Measurements from ENCODE around the gene MOGAT1.

- TF ChIP-seq CTCF (conservative IDR thresholded peaks at IDR 0.05; ENCODE audit: low read depth, low read length) (no peak), SMC3 (IDR thresholded peaks at IDR 0.05; ENCODE audit: low read depth, low read length) (no peak), RFX5 (IDR thresholded peaks at IDR 0.05; ENCODE audit: low read depth, low read length) (no peak), CHD1 (IDR thresholded peaks at IDR 0.05; ENCODE audit: low read depth, low read length) (no peak), POLR2A (IDR thresholded peaks at IDR 0.05; ENCODE audit: low read depth, low read length) (no peak), RAD21 (IDR thresholded peaks at IDR 0.05; ENCODE audit: low read length) (no peak)
Observed at GRCh38 chr2:222714361-222715241, 43.1 kb downstream of the MOGAT1 start.
